ENCODE measurements around the gene B3GAT1.

Gene B3GAT1

DNA sequence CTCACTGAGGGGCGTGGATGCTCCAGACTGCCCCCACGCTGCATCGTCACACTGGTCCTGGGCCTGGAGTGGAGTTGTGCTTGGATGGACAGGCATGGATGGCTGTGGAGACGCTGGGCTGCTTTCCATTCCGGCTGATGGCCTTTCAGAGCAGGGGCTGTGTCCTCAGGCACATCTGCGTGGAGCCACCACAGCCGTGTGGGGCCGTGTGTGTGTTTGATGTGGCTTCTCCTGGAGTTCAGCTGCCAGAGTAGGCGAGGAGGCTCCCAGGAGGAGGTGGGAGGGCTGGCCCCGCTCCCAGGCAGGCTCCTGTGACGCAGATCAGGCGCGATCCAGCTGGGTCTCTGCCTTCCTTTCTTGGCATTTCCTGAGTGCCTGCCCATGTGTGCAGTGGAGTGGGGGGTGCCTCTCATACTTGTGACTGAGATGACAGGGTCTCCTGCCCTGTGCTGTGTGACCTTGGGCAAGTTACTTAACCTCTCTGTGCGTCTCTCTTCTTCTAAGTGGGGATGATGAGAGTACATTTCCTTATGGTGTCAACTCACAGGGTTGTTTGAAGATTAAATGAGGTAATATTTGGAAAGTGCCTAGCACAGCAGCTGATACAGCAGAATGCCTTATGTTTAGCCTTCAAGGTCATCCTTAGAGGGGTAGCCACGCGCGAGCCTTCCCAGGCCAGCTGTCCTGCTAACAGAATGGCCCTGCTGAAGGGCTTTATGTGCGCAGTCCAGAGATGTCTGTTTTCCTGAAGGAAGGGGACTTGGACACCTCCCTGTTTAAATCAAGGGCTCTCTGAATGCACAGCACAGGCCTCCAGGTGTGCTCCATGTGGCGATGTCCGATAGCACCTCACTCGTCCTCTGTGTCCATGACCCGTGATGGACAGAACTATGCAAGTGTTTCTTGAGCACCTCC, 46.8 kb downstream of the B3GAT1 start:
- DNase-seq (no peak), ATAC-seq (no peak)
- Mint-ChIP-seq H3K27me3 (peaks cover 21% of the 10 kb centered on the region), H3K4me3 (no peak overlapping the region), H3K27ac (no peak overlapping the region), H3K4me1 (peaks cover 11% of the 10 kb centered on the region), H3K9me3 (no peaks in the 10 kb centered on the region)

DNA sequence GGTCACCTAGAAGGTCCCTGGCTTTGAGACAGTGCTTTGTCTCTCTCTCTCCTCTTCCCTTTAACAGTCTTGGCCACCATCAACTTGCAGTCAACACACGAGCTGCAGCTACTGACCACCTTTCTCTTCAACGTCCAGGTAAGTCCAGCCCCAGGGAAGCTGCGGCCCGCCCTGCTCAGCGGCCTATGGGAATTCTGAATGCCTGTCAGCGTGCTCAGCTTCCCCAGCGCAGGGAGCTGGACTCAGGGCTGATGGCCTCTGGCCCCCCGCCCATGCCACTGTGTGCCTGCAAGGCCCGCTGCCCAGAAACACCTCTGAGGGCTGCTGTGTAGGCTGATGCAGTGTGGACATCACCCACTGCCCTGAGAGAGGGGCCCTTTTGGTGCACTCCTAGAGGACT, 47.8 kb downstream of the B3GAT1 start:
- no peak for DNase-seq
- no peaks in the 10 kb centered on the region for H3K9me3 Mint-ChIP-seq
- peaks cover 19% of the 10 kb centered on the region for H3K4me1 Mint-ChIP-seq
- ATAC-seq: no peak
- H3K4me3 Mint-ChIP-seq: no peak overlapping the region
- peaks cover 30% of the 10 kb centered on the region for H3K27me3 Mint-ChIP-seq
- no peak overlapping the region for H3K27ac Mint-ChIP-seq

DNA sequence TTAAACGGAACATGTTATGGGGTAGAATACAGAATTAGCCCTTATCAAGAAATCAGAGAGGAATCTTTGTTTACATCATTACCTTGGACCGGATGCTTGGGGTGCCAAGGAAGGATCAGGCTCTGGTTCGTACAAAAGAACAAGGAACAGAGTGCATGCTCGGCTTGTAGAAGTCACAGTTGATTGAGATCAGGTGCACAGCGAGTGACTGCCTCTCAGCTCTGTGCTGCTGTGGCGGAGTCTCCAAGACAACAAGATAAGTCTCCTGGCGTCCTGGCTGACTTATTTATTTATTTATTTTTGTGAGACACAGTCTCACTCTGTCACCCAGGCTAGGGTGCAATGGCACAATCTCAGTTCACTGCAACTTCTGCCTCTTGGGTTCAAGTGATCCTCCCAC, 48.5 kb downstream of the B3GAT1 start:
- DNase-seq: no peak
- Mint-ChIP-seq H3K4me1 (peaks cover 19% of the 10 kb centered on the region), H3K27ac (no peak overlapping the region), H3K4me3 (no peak overlapping the region), H3K9me3 (no peaks in the 10 kb centered on the region), H3K27me3 (peaks cover 30% of the 10 kb centered on the region)
- ATAC-seq: no peak

DNA sequence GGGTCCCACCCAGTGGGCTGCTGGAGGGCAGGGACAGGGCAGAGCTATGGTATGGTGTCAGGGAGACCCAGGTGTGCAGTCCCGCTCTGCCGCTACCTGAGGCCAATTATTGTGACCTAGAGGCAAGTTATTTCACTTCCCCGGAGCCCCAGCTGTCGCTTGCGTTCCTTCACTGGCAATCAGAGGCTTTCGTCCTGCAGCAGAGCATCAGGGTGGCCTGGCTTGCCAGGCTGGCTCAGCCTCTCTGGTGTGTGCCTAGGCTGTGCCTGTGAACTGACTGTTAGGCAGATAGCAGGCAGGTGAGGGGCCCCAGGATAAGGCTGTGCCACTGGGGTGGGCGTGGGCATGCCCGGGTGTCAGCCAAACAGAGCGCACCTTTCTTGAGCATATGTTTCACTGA, 48.9 kb downstream of the B3GAT1 start:
- no peak for ATAC-seq
- Mint-ChIP-seq H3K9me3 (no peaks in the 10 kb centered on the region), H3K4me1 (peaks cover 19% of the 10 kb centered on the region), H3K27me3 (peaks cover 30% of the 10 kb centered on the region), H3K27ac (no peak overlapping the region), H3K4me3 (no peak overlapping the region)
- DNase-seq: no peak

DNA sequence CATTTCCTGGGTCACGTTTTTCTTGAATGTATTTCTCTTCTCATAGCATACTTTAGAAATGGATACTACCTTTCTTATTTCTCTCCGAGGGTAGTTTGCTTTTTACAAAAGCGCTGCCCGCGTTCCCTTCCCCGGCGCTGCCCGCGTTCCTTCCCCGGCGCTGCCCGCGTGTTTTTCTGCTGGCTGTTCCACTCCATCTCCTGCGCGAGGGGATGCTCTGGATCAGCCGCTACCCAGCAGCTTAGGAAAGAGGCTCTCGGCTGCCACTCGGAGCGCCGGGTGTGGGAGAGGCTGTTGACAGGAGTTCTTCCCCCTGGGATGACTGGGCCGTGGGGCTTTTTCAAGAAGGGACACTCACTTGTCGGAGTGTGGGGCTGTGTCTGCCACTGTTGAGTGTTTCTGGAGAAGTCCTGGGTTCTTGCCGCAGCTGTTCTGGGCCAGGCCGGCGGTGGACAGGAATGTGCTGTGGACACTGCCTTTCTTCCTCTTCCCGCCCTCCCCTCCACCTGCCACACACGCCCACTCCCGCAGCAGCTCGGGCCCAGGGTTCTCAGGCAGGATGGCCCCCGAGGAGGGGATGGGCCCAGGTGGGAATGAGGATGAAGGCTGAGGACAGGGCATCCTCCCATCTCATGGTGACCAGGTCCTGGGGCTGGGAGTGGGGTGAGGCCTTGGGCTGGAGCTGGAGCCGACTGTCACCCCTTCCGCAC, 49.7 kb downstream of the B3GAT1 start:
- DNase-seq: no peak
- no peak overlapping the region for H3K27ac Mint-ChIP-seq
- no peak overlapping the region for H3K4me3 Mint-ChIP-seq
- ATAC-seq: no peak
- H3K4me1 Mint-ChIP-seq: peaks cover 19% of the 10 kb centered on the region
- peaks cover 30% of the 10 kb centered on the region for H3K27me3 Mint-ChIP-seq
- H3K9me3 Mint-ChIP-seq: no peaks in the 10 kb centered on the region

DNA sequence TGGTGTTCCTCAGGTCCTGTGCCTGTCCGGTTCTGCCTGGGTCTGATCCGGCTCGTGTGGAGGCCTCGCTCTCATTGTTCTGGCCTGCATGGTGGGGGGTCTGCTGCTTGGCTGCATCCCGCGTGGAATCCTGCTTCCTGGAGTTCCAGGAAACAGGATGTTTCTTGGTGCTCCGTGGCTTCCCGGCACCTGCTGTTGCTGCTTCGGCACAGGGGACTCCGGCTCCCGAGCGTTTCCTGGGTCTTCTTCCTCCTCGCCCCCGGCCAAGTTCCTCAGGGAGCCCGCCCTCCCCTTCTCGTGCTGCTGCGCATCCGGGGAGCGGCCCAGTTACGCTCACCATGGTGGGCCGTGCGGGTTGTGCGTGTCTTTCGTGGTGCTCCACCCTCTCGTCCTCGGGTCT, 50.4 kb downstream of the B3GAT1 start:
- Mint-ChIP-seq H3K27me3 (peaks cover 30% of the 10 kb centered on the region), H3K4me3 (no peak overlapping the region), H3K4me1 (peaks cover 19% of the 10 kb centered on the region), H3K27ac (no peak overlapping the region), H3K9me3 (no peaks in the 10 kb centered on the region)
- DNase-seq (no peak), ATAC-seq (no peak)

DNA sequence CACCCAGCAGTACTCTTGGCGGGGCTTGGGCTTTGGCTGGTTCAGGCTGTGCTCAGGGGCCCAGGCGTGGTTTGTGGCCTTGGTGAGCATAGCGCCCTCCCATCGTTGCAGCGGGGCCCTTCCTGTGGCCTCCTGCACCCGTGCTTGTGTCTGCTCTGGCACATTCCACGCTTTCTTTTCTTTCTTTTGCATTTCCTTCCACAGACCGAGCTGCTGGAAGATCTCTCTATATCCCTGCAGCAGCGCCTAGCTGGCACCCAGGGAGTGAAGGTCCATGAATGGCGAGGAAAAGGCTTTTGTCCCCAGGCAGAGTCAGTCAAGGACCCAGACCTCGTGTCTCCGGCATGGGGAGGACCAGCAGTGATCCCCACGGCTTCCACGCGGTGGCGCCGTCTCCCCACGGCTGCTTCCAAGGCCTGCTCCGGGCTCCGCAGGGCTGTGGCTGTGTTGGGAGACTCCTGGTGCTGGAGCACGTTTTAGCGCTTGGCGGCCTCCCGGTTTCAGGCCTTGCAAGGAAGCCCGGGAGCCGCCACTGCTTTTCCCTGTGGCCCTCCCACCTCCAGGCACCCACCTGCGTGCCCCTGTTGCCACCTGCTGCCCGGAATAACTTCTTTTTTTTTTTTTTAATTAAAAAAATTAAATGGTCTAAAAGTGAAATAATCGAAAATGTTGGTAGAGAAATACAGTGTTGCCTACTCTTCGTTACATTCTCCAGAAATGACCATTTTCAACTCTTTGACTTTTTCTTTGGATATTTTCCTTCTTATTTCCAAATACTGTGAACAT, 51.8 kb downstream of the B3GAT1 start:
- DNase-seq (peak; percentile 76 to 79), ATAC-seq (peak; percentile 89)
- Mint-ChIP-seq H3K4me3 (peak overlapping the region in 1 of 2 donors; percentile 46), H3K27me3 (peaks cover 30% of the 10 kb centered on the region), H3K9me3 (no peaks in the 10 kb centered on the region), H3K4me1 (peaks cover 19% of the 10 kb centered on the region), H3K27ac (peak overlapping the region; percentile 61 to 75)

DNA sequence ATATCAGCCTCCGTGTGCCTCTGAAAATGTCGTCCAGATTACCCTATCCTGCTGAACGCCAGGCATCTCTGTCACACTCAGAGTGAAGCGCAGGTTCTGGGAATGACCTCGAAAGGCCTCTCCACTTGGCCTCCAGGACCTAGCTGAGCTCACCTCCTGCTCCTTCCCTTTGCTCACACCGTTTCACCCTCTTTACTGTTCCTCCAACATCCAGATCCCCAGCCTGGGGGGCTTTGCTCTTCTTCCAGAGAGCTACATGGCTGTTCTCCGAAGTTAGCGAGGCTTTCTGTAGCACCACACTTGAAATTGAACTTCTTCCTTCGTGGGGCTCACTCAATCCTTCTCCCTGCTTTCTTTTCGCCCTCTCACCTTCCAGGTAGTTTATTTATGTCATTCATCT, 52.4 kb downstream of the B3GAT1 start:
- DNase-seq (no peak), ATAC-seq (no peak)
- Mint-ChIP-seq H3K4me3 (no peak overlapping the region), H3K4me1 (peaks cover 19% of the 10 kb centered on the region), H3K27ac (peak overlapping the region in 1 of 2 donors; percentile 75), H3K27me3 (peaks cover 30% of the 10 kb centered on the region), H3K9me3 (no peaks in the 10 kb centered on the region)

DNA sequence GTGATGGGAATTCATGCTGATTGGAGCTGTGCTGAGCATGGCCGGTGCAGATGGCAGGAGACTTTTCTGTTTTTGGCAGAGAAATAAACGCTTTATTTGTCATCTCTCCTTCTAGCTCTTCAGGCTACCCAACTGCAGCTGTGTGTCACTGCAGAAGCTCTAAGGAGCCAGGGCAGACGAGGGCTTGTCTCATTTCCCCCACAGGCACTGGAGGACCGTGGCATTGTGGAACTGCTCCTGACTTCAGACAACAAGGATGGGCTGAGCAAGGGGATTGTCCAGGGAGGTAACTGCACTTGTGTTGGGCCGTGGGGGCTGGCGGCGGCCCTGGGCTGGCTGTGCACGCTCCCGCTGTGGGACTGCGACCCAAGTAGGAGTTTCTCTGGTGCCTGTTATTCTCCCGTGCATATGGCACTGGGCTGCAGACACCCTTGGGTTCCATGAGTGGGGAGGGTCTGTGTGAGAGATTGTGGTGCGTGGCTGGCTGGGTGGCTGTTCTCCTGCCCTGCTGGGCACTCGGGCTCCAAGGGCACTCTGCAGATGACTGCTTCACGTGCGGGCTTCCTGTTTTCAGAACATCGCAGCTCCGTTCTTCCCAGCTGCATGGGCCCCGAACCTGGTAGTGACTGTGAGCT, 53.1 kb downstream of the B3GAT1 start:
- Mint-ChIP-seq H3K4me1 (peaks cover 19% of the 10 kb centered on the region), H3K4me3 (no peak overlapping the region), H3K27me3 (peaks cover 30% of the 10 kb centered on the region), H3K27ac (no peak overlapping the region), H3K9me3 (no peaks in the 10 kb centered on the region)
- DNase-seq (no peak), ATAC-seq (no peak)

DNA sequence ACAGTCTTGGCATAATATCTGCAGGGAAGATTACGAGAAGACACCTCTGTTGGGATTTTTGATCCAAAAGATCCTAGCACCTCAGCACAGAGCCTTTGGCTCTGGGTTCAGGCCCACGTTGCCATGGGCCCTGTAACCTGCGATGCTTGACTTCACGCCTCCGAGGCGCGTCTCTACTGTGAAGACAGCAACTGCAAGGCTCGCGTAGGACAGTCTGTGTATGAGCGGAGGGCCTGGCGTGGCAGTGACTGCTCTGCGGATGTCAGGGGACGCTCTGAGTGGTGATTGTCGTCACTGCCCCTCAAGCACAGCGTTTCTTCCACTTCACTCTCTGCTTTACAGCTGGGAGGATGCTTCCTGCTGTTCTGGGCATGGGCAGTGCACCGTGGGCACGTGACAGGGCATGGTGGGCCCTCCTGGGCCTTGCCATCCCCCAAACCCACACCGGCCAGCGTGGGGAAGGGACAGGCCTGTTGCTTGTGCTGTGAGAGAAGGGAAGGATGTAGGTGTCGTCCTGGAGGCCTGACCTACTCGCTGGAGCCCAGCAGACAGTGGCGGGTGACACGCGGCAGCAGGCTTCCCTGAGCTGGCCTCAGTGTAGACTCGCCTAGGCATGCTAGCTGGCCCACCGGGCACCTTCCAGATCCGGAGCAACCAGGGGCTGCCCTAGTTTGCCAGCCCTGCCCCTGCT, 53.7 kb downstream of the B3GAT1 start:
- Mint-ChIP-seq H3K27ac (no peak overlapping the region), H3K4me3 (no peak overlapping the region), H3K27me3 (peaks cover 30% of the 10 kb centered on the region), H3K9me3 (no peaks in the 10 kb centered on the region), H3K4me1 (peaks cover 19% of the 10 kb centered on the region)
- ATAC-seq (no peak), DNase-seq (no peak)

DNA sequence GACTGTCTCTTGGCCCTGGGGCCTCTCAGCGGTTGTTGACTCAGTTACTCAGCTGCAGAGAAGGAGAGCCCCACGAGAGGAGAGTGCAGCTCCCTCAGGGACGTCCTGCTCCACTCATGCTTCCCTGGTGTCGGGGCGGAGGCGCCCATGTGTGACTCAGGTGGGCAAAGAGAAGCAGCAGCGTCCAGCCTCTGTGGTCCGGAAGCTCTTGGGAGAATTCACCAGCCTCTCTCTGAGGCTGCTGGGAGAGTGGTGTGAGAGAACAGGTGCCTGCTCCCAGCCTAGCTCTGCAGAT, 54.5 kb downstream of the B3GAT1 start:
- DNase-seq: no peak
- no peak for ATAC-seq
- H3K27ac Mint-ChIP-seq: no peak overlapping the region
- peaks cover 19% of the 10 kb centered on the region for H3K4me1 Mint-ChIP-seq
- peaks cover 30% of the 10 kb centered on the region for H3K27me3 Mint-ChIP-seq
- H3K4me3 Mint-ChIP-seq: no peak overlapping the region
- no peaks in the 10 kb centered on the region for H3K9me3 Mint-ChIP-seq

DNA sequence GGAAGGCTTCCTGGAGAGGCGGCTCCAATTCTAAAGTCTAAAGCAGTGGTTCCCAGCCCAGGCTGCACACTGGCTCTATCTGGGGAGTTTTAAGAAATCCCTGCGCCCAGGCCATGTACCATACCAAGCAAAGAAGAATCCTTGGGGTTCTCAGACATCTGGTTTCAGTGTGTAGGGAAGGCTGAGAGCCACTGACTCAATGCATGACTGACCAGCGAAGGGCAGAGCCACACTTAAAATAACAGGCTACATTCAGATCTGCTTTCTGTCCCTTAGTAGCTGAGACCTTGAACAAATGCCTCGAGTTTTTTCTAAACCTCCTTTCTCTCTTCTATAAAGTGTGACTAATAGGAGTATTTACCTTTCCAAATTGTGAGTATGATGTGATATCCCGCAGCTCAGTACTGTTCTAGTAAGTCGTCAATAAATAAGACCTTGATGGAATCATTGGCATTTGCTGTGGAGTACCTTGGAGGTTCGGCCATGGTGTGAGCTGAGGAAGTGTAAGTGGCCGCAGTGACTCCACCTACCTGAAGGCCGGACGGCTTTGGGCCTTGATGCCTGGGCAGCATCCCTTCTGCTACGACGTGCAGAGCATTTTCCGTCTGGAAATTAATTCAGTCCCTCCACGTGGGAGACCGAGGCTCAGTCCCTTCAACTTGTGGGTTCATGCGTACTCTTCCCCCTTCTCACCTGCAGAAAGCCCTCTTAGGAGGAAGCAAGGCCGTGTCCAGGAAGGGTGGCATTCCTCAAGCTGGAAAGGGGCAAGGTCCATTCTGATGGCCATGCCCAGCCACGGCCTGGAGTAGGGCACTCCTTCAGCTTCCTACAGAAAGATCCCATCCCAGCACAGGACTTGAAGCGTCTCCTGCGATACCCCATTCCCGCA, 55.1 kb downstream of the B3GAT1 start:
- DNase-seq (no peak), ATAC-seq (no peak)
- no peak overlapping the region for H3K4me3 Mint-ChIP-seq
- peaks cover 26% of the 10 kb centered on the region for H3K27me3 Mint-ChIP-seq
- H3K27ac Mint-ChIP-seq: no peak overlapping the region
- no peaks in the 10 kb centered on the region for H3K9me3 Mint-ChIP-seq
- peaks cover 15% of the 10 kb centered on the region for H3K4me1 Mint-ChIP-seq

DNA sequence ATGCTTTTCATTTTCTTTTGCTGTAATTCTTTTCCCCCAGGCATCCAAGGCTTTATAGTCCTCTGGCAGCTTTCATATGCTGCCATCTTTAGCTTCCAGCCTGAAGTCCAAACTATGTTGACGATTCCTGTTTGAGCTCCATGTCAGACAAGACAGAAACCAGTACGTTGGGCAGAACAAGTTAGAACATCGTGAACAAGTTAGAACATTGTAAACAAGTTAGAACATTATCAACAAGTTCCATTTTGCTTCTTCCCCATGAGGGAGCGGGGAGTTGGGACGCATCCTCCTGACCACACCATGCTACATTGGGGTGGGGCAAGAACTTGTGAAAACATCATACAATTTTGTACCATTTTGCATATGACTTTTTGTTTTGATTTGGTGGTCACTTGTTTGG, 56.4 kb downstream of the B3GAT1 start:
- no peak for ATAC-seq
- H3K27ac Mint-ChIP-seq: no peak overlapping the region
- no peaks in the 10 kb centered on the region for H3K9me3 Mint-ChIP-seq
- H3K27me3 Mint-ChIP-seq: peaks cover 13% of the 10 kb centered on the region
- no peak overlapping the region for H3K4me3 Mint-ChIP-seq
- H3K4me1 Mint-ChIP-seq: peaks cover 10% of the 10 kb centered on the region
- DNase-seq: no peak

DNA sequence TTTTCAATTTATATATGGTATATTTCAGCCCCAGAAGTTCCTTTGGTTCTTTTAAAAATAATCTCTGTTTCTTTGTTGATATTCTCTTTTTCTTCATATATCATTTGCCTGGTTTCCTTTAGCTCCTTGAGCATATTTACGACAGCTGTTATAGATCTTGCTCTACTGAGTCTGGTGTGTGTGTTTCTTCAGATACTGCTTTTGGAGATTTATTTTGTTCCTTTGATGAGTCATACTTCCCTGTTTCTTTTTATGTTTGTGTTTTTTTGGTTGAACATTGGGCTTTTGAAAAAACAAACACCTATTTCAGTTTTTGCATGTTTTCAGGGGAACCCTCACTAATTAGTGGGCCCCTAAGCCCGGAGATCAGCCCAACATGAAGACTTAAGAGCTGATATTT, 56.9 kb downstream of the B3GAT1 start:
- ATAC-seq: no peak
- no peak overlapping the region for H3K27ac Mint-ChIP-seq
- H3K4me1 Mint-ChIP-seq: peaks cover 10% of the 10 kb centered on the region

More for the DNA sequence above, 56.9 kb downstream of the B3GAT1 start:
- H3K4me3 Mint-ChIP-seq: no peak overlapping the region
- DNase-seq: no peak
- no peaks in the 10 kb centered on the region for H3K9me3 Mint-ChIP-seq
- peaks cover 8% of the 10 kb centered on the region for H3K27me3 Mint-ChIP-seq
